OCI-LY3 (cell line): ENCODE measurements around the gene TOGARAM1.
A peak's percentile ranks its signal among the peaks of the same experiment; 100 is the strongest.

Experiments used
- H2AFZ ChIP-seq: fragments of 200-600, 300-600 bp; shearing (Covaris generic); 2 replicates; pipeline ENCODE4 v1.6.0; 2014; ENCODE audit warnings: antibody characterized with exemption, low read depth, low read length
- H3K27ac ChIP-seq: fragments of 200-600, 300-600 bp; sonication (generic); 2 replicates; pipeline ENCODE4 v1.5.1; 2014; ENCODE audit warnings: mild to moderate bottlenecking, low read length, moderate library complexity, mixed read lengths
- H3K27me3 ChIP-seq: fragments of 200-600, 300-600 bp; sonication (generic); 2 replicates; pipeline ENCODE4 v1.6.1; 2014; ENCODE audit warnings: low read depth, low read length, mixed read lengths
- H3K36me3 ChIP-seq: fragments of 200-600, 300-600 bp; sonication (generic); replicated peaks from 2 replicates; pipeline ENCODE3; 2014; ENCODE audit warnings: low read depth, low read length, mixed read lengths
- H3K4me1 ChIP-seq: fragments of 300-600, 200-600 bp; sonication (generic); 2 replicates; pipeline ENCODE4 v1.6.1; 2014; ENCODE audit warnings: low read length, mixed read lengths
- H3K4me2 ChIP-seq: fragments of 200-600, 300-600 bp; sonication (generic); 2 replicates; pipeline ENCODE4 v1.6.1; 2014; ENCODE audit warnings: low read length, mixed read lengths
- H3K4me3 ChIP-seq: fragments of 300-600, 200-600 bp; sonication (generic); 2 replicates; pipeline ENCODE4 v1.5.1; 2014; ENCODE audit warnings: antibody characterized with exemption, mild to moderate bottlenecking, low read length, moderate library complexity
- H3K79me2 ChIP-seq: fragments of 300-600, 200-600 bp; shearing (Covaris generic); 2 replicates; pipeline ENCODE4 v1.6.1; 2014; ENCODE audit warnings: mild to moderate bottlenecking, low read length, mixed read lengths
- H3K9ac ChIP-seq: fragments of 300-600, 200-600 bp; shearing (Covaris generic); 2 replicates; pipeline ENCODE4 v1.6.0; 2014; ENCODE audit warnings: mild to moderate bottlenecking, low read length, moderate library complexity
- H3K9me3 ChIP-seq: fragments of 200-600, 300-600 bp; shearing (Covaris generic); 2 replicates; pipeline ENCODE4 v1.6.1; 2014; ENCODE audit warnings: low read length, mixed read lengths; ENCODE audit not compliant: insufficient read depth
- H4K20me1 ChIP-seq: fragments of 200-600, 300-600 bp; sonication (generic); 2 replicates; pipeline ENCODE4 v1.6.1; 2016; ENCODE audit warnings: low read length, mixed read lengths; ENCODE audit not compliant: insufficient read depth
- EZH2phosphoT487 ChIP-seq: fragments of 200-600 bp; shearing (Covaris generic); IDR thresholded peaks from 2 replicates; pipeline ENCODE4 v1.6.1; 2018; ENCODE audit warnings: antibody characterized with exemption, mixed run types, low read depth
- TF ChIP-seq, protein P1 (sequence below): fragments of 200-600, 300-600 bp; sonication (generic); IDR thresholded peaks from 2 replicates; pipeline ENCODE4 v1.5.1; 2014; ENCODE audit warnings: antibody characterized with exemption, low read length, low read depth

TOGARAM1 gene

DNA sequence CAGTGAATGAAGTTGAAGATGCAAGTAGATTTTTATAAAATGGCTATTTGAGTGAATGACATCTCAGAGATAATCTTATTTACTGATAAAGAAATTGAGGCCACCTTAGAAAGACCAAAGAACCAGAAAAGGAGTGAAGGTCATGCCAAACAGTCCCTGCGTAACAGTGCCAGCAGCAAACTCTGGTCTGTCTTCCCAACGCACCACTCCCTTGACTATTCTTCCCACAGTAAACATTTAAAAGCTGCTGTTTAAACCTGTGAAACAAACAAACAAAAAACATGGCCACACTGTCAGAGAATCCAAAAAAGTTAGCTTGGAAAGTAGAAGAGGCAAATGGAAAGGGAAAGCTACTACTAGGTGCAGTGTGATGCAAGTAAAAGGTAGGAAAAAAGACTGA is 120.4 kb downstream of the TOGARAM1 start:
- H3K9ac ChIP-seq, result no peak overlapping the region
- no peak overlapping the region for H2AFZ ChIP-seq
- H3K9me3 ChIP-seq, result no peaks in the 10 kb centered on the region
- peaks cover 3% of the 10 kb centered on the region for H3K36me3 ChIP-seq
- peaks cover 18% of the 10 kb centered on the region for H3K4me1 ChIP-seq
- H3K4me2 ChIP-seq, result no peak overlapping the region
- no peak overlapping the region for H3K27ac ChIP-seq
- H3K27me3 ChIP-seq, result no peaks in the 10 kb centered on the region
- no peak overlapping the region for H3K4me3 ChIP-seq
- H4K20me1 ChIP-seq, result peaks cover 27% of the 10 kb centered on the region
- peaks cover 35% of the 10 kb centered on the region for H3K79me2 ChIP-seq
- TF ChIP-seq, protein P1, sequence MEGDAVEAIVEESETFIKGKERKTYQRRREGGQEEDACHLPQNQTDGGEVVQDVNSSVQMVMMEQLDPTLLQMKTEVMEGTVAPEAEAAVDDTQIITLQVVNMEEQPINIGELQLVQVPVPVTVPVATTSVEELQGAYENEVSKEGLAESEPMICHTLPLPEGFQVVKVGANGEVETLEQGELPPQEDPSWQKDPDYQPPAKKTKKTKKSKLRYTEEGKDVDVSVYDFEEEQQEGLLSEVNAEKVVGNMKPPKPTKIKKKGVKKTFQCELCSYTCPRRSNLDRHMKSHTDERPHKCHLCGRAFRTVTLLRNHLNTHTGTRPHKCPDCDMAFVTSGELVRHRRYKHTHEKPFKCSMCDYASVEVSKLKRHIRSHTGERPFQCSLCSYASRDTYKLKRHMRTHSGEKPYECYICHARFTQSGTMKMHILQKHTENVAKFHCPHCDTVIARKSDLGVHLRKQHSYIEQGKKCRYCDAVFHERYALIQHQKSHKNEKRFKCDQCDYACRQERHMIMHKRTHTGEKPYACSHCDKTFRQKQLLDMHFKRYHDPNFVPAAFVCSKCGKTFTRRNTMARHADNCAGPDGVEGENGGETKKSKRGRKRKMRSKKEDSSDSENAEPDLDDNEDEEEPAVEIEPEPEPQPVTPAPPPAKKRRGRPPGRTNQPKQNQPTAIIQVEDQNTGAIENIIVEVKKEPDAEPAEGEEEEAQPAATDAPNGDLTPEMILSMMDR, result no peak
- TF ChIP-seq EZH2phosphoT487, result no peak

DNA sequence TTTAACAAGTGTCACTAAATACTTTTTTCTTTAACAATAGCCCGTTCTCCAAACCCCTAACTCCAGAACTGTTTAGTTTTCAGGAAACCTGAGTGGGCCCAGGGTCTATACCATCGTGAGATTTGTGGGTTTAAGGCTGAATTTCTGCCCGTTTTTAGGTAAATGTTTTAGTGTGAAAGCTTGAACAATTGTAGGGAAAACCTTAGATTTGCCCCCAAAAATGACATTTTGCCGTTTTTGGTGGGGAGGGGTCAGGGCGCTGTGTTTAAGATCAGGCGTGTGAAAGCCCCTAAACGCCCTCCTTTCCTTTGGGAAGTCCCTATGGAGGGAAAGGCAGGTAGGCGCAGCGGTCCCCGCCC is 121.6 kb downstream of the TOGARAM1 start:
- peak overlapping the region; percentile 74 for H3K9ac ChIP-seq
- H3K4me3 ChIP-seq, result peak overlapping the region; percentile 86

DNA sequence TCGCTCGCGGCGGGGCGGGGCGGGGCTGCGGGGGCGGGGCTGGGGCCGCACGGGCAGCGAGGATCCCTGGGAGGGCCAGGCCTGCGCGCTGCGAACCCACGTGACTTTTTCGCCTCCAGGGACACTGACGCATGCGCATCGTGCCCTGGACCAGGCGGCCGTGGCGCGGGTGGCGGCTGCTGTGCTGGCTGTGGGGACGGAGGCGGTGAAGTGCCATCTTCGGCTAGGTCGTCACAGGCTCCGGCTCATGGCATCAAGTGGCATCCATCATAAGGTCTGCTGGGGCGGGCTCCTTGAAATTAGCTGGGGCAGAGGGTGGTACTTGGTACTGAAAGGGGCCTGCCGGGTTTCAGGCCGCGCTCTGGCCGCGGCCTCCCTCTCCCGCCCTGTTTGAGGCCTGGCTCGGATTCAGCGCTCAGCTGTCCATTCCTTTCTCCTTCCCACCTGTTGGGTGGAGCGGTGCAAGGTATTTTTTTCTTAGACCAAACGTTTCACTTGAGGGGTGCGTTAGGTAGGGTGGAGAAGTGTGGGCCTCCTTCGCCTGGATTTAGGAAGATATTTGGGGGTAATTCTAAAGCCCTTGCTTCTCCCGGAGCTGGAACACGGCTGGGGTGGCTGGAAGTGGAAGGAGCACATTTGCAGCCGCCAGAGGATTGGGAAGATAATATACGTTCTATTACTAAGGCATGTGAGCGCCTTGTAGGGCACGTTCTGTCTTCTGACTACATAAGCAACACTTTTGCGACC is 122.2 kb downstream of the TOGARAM1 start, which contains the start of gene PRPF39:
Gene PRPF39 (plus strand): TSS at position 141 of the 747 bp plus-strand sequence. CDS start 11,124 bp downstream, outside the sequence.
- Histone ChIP-seq H3K9ac (peak within 1 kb of the TSS; percentile 85), H2AFZ (peak within 1 kb of the TSS; percentile 97), H3K36me3 (peaks cover 3% of the 10 kb centered on the region), H3K27ac (peak within 1 kb of the TSS; percentile 45), H3K27me3 (no peaks in the 10 kb centered on the region), H3K4me3 (peak within 1 kb of the TSS; percentile 86), H3K9me3 (no peaks in the 10 kb centered on the region), H3K4me1 (peaks cover 33% of the 10 kb centered on the region), H3K4me2 (peak within 1 kb of the TSS; percentile 98), H4K20me1 (peaks cover 43% of the 10 kb centered on the region), H3K79me2 (peaks cover 52% of the 10 kb centered on the region)
- TF ChIP-seq, protein P1, result no peak
- TF ChIP-seq EZH2phosphoT487, result no peak

More for the DNA sequence above, 121.6 kb downstream of the TOGARAM1 start:
- Histone ChIP-seq H3K9me3 (no peaks in the 10 kb centered on the region), H3K4me2 (peak overlapping the region; percentile 81), H3K79me2 (peaks cover 47% of the 10 kb centered on the region), H4K20me1 (peaks cover 37% of the 10 kb centered on the region), H3K27me3 (no peaks in the 10 kb centered on the region), H3K36me3 (peaks cover 3% of the 10 kb centered on the region), H2AFZ (peak overlapping the region; percentile 97), H3K27ac (no peak overlapping the region), H3K4me1 (peaks cover 27% of the 10 kb centered on the region)
- TF ChIP-seq EZH2phosphoT487, result no peak
- TF ChIP-seq, protein P1, result no peak

DNA sequence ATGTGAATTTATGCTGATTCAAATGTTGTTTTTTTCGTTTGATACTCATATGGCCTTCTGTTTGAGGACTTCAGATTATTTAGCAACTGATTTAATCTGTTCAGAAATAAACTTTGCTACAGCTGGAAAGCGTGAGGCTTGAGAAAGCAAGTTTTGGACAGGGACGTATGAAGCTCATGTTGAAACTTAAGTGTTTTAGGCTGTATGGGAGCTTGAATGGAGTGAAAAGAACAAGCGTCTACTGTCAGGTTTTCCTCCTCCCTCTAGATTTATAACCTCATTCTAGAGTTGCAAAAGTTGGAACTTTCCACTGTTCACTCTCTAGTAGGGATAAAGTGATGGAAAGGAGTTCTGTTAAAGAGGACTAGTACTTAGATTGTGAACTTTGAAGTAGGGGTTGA is 123.0 kb downstream of the TOGARAM1 start:
- no peaks in the 10 kb centered on the region for H3K27me3 ChIP-seq
- H3K27ac ChIP-seq, result no peak overlapping the region; the same call in 1 of the 2 replicates
- peaks cover 3% of the 10 kb centered on the region for H3K36me3 ChIP-seq
- peak overlapping the region; percentile 86 for H3K4me3 ChIP-seq
- H3K4me1 ChIP-seq, result peaks cover 41% of the 10 kb centered on the region
- peaks cover 50% of the 10 kb centered on the region for H4K20me1 ChIP-seq
- peak overlapping the region; percentile 98 for H3K4me2 ChIP-seq
- H2AFZ ChIP-seq, result no peak overlapping the region
- peak overlapping the region; percentile 85 for H3K9ac ChIP-seq
- TF ChIP-seq, protein P1, result no peak
- TF ChIP-seq EZH2phosphoT487, result no peak
- H3K79me2 ChIP-seq, result peaks cover 60% of the 10 kb centered on the region
- H3K9me3 ChIP-seq, result no peaks in the 10 kb centered on the region
